Naive thymus-derived CD4-positive, alpha-beta T cell (primary cell): ENCODE results near the gene CCR5AS.

Source experiments
- ATAC-seq: fragments of 150-1000 bp; cut with Tn5 transposase; 2 replicates; pipeline ENCODE4 v1.10.0; 2021; ENCODE audit warnings: mild to moderate bottlenecking, moderate library complexity
- CTCF ChIA-PET: fragments of 350-600 bp; sonication (Branson Sonifier 250); formaldehyde crosslinking; loops from one replicate; lab custom pipeline; 2021; ENCODE audit warnings: antibody characterized with exemption; lab: Charles Lee
- POLR2A ChIA-PET: fragments of 350-600 bp; sonication (Branson Sonifier 250); formaldehyde crosslinking; loops from one replicate; lab custom pipeline; 2021; ENCODE audit warnings: antibody characterized with exemption, inconsistent platforms; lab: Charles Lee
- DNase-seq, 9 donors: peaks; one replicate each; pipeline versions ENCODE4 v3.0.0 to v3.0.0-alpha.2; 2020 to 2022; ENCODE audit warnings: mixed read lengths in 1 of 9
- H3K27ac ChIP-seq: one replicate; pipeline ENCODE4 v1.7.0; 2013; ENCODE audit warnings: mild to moderate bottlenecking, low read depth, low read length, moderate library complexity
- H3K27me3 ChIP-seq, 2 donors: one replicate each; pipeline ENCODE4 v1.7.0; 2013; ENCODE audit warnings: low read length in 2 of 2, mild to moderate bottlenecking in 2 of 2, moderate library complexity in 2 of 2; ENCODE audit not compliant: control insufficient read depth in 2 of 2, insufficient read depth in 2 of 2
- H3K36me3 ChIP-seq, 3 experiments: 1 replicate in 2 of 3; 2 replicates in 1 of 3; pipeline ENCODE4 v1.7.0; 2013; ENCODE audit warnings: low read length in 3 of 3, mild to moderate bottlenecking in 3 of 3, moderate library complexity in 1 of 3; ENCODE audit not compliant: insufficient read depth in 3 of 3, control insufficient read depth in 2 of 3
- H3K4me1 ChIP-seq, 2 donors: one replicate each; pipeline ENCODE4 v1.7.0; 2013; ENCODE audit warnings: low read length in 2 of 2, mild to moderate bottlenecking in 2 of 2, moderate library complexity in 1 of 2; ENCODE audit not compliant: control insufficient read depth in 2 of 2, insufficient read depth in 2 of 2
- H3K4me3 ChIP-seq: 2 replicates; pipeline ENCODE4 v1.7.0; 2013; ENCODE audit warnings: mild to moderate bottlenecking, low read length
- H3K9me3 ChIP-seq, 3 experiments: 1 replicate in 2 of 3; 2 replicates in 1 of 3; pipeline ENCODE4 v1.7.0; 2013; ENCODE audit warnings: low read length in 3 of 3; ENCODE audit not compliant: control insufficient read depth in 2 of 3
- H3K27ac Mint-ChIP-seq, 9 donors: one replicate each; pipeline ENCODE4 v1.8.0; 2020 to 2022; ENCODE audit warnings: mixed read lengths in 9 of 9, mild to moderate bottlenecking in 8 of 9, moderate library complexity in 5 of 9, inconsistent platforms in 2 of 9
- H3K27me3 Mint-ChIP-seq, 5 donors: one replicate each; pipeline ENCODE4 v1.8.0; 2021 to 2022; ENCODE audit warnings: mixed read lengths in 5 of 5, mild to moderate bottlenecking in 1 of 5
- H3K36me3 Mint-ChIP-seq, 5 donors: one replicate each; pipeline ENCODE4 v1.8.0; 2020 to 2022; ENCODE audit warnings: mixed read lengths in 5 of 5, mild to moderate bottlenecking in 3 of 5, inconsistent platforms in 1 of 5
- H3K4me1 Mint-ChIP-seq, 7 donors: one replicate each; pipeline ENCODE4 v1.8.0; 2020 to 2022; ENCODE audit warnings: mixed read lengths in 7 of 7, mild to moderate bottlenecking in 3 of 7, inconsistent platforms in 1 of 7
- H3K4me3 Mint-ChIP-seq, 10 donors: one replicate each; pipeline ENCODE4 v1.8.0; 2020 to 2022; ENCODE audit warnings: mild to moderate bottlenecking in 10 of 10, mixed read lengths in 10 of 10, moderate library complexity in 6 of 10, inconsistent platforms in 2 of 10
- H3K9me3 Mint-ChIP-seq, 11 donors: one replicate each; pipeline ENCODE4 v1.8.0; 2020 to 2022; ENCODE audit warnings: mixed read lengths in 11 of 11, mild to moderate bottlenecking in 4 of 11, inconsistent platforms in 1 of 11, moderate library complexity in 1 of 11
- intact Hi-C, 2 donors: fragments of 100-400 bp; cut with micrococcal nuclease; formaldehyde crosslinking; loops; one replicate each; pipeline ENCODE4 v1.15.1; 2023

CCR5AS gene

DNA sequence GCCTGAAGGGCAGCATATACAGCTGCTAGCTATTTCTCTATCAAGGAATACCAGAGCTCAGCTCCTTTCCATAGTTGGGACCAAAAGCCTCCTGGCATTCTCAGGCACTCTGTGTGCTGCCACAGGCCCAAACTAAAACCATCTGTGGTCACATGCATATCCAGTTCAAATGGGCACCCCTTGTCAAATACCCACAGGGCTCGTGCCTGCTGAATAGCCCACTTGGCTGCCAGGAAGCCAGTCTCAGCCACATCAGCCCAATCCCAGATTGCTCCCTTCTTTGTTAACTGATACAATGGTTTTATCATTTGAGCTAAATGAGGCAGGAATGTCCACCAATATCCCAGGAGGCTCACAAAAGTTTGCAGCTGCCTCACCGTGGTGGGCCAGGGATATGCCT, 14.1 kb upstream of the CCR5AS start:
- no peaks in the 10 kb centered on the region for H3K36me3 Mint-ChIP-seq
- Histone ChIP-seq H3K9me3 (no peaks in the 10 kb centered on the region), H3K27ac (no peak overlapping the region), H3K36me3 (no peaks in the 10 kb centered on the region), H3K4me1 (no peaks in the 10 kb centered on the region), H3K4me3 (no peak overlapping the region), H3K27me3 (no peaks in the 10 kb centered on the region)
- H3K27ac Mint-ChIP-seq = no peak overlapping the region
- ChIA-PET POLR2A (no interaction called here), CTCF (no interaction called here)
- DNase-seq = no peak
- peaks cover 0 to 6% (median under 1%) of the 10 kb centered on the region in 7 donors for H3K4me1 Mint-ChIP-seq
- H3K4me3 Mint-ChIP-seq = no peak overlapping the region
- ATAC-seq = no peak
- H3K27me3 Mint-ChIP-seq = peaks cover 0 to 3% (median 0%) of the 10 kb centered on the region in 5 donors
- peaks cover 0 to 2% (median 0%) of the 10 kb centered on the region in 11 donors for H3K9me3 Mint-ChIP-seq
- intact Hi-C loops = no loop called here

DNA sequence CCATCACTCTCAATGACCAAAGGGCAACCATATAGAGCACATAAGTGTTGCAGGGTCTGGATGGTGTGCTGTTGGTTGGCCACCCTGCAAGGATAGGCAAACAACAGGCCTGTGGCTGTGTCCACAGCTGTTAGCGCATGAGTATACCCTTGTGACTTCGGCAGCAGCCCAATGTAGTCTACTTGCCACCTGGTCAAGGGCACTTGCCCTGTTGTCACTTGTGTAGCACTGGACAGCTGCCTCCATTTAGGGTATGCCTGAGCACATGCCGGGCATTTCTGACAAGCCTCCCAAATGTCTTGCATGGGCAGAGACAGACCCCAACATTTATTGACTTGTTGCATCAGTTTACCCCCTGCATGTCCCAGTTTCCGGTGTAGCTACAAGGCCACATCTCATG, 12.9 kb upstream of the CCR5AS start:
- Histone ChIP-seq H3K4me3 (no peak overlapping the region), H3K36me3 (no peaks in the 10 kb centered on the region), H3K9me3 (no peaks in the 10 kb centered on the region), H3K4me1 (no peaks in the 10 kb centered on the region), H3K27me3 (no peaks in the 10 kb centered on the region), H3K27ac (no peak overlapping the region)
- H3K36me3 Mint-ChIP-seq = no peaks in the 10 kb centered on the region
- ChIA-PET CTCF (no interaction called here), POLR2A (no interaction called here)
- H3K4me3 Mint-ChIP-seq = no peak overlapping the region
- ATAC-seq (no peak), DNase-seq (no peak)
- no peak overlapping the region for H3K27ac Mint-ChIP-seq
- intact Hi-C loops = no loop called here
- peaks cover 0 to 2% (median 0%) of the 10 kb centered on the region in 11 donors for H3K9me3 Mint-ChIP-seq
- peaks cover 0 to 10% (median 0%) of the 10 kb centered on the region in 7 donors for H3K4me1 Mint-ChIP-seq
- H3K27me3 Mint-ChIP-seq = peaks cover 0 to 7% (median 0%) of the 10 kb centered on the region in 5 donors

DNA sequence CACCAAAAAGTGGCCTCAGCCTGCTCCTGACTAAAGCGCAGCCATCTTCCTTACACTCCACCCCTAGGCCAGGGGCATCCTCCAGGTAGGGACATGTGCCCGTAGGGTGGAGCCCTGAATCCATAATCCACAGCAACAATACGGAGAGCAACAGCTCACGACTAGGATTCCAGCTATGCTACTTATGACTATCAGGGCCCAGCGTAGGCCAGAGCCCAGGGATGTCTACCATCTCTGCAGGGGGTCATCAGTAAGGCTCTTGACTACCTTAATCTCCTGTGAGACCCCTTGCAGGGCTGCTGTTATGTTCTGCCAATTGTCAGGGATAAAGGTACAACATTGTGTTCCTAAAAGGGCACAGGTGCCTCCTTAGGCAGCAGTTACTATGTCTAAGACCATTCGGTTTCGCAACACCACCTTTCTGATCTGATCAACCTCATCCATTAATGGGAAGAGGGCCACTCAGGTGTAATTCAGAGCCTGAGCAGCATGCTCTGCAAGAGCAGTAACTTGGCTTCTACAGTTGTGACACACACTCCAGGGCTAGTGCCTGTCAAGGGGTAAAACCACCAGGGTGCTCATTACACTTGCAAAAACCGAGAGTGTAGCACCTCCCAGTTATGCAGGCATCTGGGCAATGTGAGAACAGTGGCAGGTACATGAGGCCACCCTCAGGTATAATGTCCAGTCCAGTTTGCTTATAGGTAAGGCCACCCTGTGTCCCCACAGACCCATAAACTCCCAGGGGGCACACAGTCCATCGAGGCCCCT, 11.2 kb upstream of the CCR5AS start:
- H3K27me3 Mint-ChIP-seq = peaks cover 0 to 9% (median 0%) of the 10 kb centered on the region in 5 donors
- no peak overlapping the region for H3K4me3 ChIP-seq
- H3K9me3 ChIP-seq = no peaks in the 10 kb centered on the region
- no peak overlapping the region for H3K27ac Mint-ChIP-seq
- H3K4me1 ChIP-seq = no peaks in the 10 kb centered on the region
- no peak overlapping the region for H3K27ac ChIP-seq
- ChIA-PET POLR2A (no interaction called here), CTCF (no interaction called here)
- no peaks in the 10 kb centered on the region for H3K36me3 ChIP-seq
- H3K4me3 Mint-ChIP-seq = no peak overlapping the region
- ATAC-seq (no peak), DNase-seq (no peak)
- H3K4me1 Mint-ChIP-seq = peaks cover 0 to 10% (median 0%) of the 10 kb centered on the region in 7 donors
- H3K36me3 Mint-ChIP-seq = no peaks in the 10 kb centered on the region
- no peaks in the 10 kb centered on the region for H3K27me3 ChIP-seq
- peaks cover 0 to 2% (median 0%) of the 10 kb centered on the region in 11 donors for H3K9me3 Mint-ChIP-seq
- intact Hi-C loops = no loop called here

DNA sequence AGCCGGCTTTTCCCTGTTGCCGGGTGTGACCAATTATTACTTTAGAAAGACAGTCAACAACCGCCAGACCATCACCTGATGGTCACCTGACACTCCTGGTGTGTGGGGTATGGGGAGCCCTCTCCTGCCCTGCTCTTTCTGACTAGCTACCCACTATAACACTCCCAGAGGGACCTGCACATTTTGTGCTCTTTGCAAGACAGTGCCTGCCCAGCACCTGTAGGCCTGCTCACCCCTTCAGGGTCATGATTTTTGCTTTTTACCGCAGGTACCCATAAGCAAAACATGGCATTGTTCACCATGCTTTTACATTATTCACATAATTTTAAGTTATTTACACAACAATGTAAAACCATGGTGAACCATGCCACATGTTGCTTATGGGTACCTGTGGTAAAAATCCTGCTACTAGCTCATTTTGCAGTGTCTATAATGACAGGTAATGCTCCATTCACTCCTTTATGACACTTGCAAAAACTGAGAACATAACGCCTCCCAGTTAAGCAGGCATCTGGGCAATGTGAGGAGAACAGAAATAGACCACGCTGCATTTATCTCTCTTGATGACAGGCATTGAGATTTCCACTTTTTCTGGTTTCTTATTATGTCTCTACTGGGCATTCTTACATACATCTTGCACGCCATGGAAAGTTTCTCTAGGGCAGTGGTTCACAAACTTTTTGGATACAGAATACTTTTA, 10.1 kb upstream of the CCR5AS start:
- no peaks in the 10 kb centered on the region for H3K4me1 ChIP-seq
- intact Hi-C loops = no loop called here
- no peak overlapping the region for H3K4me3 ChIP-seq
- no peak overlapping the region for H3K27ac ChIP-seq
- Mint-ChIP-seq H3K9me3 (peaks cover 0 to 2% (median 0%) of the 10 kb centered on the region in 11 donors), H3K27me3 (peaks cover 0 to 9% (median 0%) of the 10 kb centered on the region in 5 donors), H3K27ac (no peak overlapping the region), H3K4me1 (peaks cover 0 to 10% (median 0%) of the 10 kb centered on the region in 7 donors), H3K36me3 (no peaks in the 10 kb centered on the region), H3K4me3 (no peak overlapping the region)
- ChIA-PET POLR2A (no interaction called here), CTCF (no interaction called here)
- H3K27me3 ChIP-seq = no peaks in the 10 kb centered on the region
- ATAC-seq (no peak), DNase-seq (no peak)
- no peaks in the 10 kb centered on the region for H3K9me3 ChIP-seq
- H3K36me3 ChIP-seq = no peaks in the 10 kb centered on the region

DNA sequence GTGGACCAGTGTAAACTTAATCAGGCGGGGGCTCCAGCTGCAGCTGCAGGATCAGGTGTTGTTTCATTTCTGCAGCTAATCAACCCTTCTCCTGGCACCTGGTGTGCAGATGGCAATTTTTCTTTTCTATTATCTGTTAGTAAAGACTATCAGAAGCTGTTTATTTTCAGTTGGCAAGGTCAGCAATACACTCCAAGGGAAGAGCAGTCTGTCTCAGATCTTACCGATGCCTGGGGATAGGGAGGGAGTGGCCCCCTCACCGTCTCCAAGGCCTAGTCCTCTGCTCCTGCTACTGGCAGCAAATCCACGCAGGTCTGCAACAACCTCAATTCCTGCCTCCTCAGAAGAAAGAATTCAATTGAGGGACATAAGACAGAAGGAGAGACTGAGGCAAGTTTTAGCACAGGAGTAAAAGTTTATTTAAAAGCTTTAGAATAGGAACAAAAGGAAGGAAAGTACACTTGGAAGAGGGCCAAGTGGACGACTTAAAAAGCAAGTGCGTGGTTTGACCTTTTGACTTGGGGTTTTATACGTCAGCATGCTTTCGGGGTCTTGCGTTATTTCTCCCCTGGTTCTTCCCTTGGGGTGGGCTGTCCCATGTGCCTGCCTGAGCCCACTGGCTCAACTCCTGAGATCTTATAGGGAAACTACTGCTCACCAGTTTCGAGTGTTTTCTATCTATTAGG, 9.4 kb upstream of the CCR5AS start:
- intact Hi-C loops = no loop called here
- peaks cover 0 to 9% (median 0%) of the 10 kb centered on the region in 5 donors for H3K27me3 Mint-ChIP-seq
- H3K4me3 Mint-ChIP-seq = no peak overlapping the region
- H3K27me3 ChIP-seq = no peaks in the 10 kb centered on the region
- no peak for DNase-seq
- no peak overlapping the region for H3K4me3 ChIP-seq
- H3K36me3 ChIP-seq = no peaks in the 10 kb centered on the region
- H3K4me1 ChIP-seq = no peaks in the 10 kb centered on the region
- H3K27ac Mint-ChIP-seq = no peak overlapping the region
- H3K4me1 Mint-ChIP-seq = peaks cover 0 to 10% (median 0%) of the 10 kb centered on the region in 7 donors
- CTCF ChIA-PET = interaction anchor here (0.5 kb wide), 1 partner anchor 1576 kb away, joined by 3 read pairs; no protein-coding TSS in a partner anchor
- no peaks in the 10 kb centered on the region for H3K9me3 ChIP-seq
- POLR2A ChIA-PET = no interaction called here
- peaks cover 0 to 2% (median 0%) of the 10 kb centered on the region in 11 donors for H3K9me3 Mint-ChIP-seq
- no peaks in the 10 kb centered on the region for H3K36me3 Mint-ChIP-seq
- H3K27ac ChIP-seq = no peak overlapping the region
- no peak for ATAC-seq

DNA sequence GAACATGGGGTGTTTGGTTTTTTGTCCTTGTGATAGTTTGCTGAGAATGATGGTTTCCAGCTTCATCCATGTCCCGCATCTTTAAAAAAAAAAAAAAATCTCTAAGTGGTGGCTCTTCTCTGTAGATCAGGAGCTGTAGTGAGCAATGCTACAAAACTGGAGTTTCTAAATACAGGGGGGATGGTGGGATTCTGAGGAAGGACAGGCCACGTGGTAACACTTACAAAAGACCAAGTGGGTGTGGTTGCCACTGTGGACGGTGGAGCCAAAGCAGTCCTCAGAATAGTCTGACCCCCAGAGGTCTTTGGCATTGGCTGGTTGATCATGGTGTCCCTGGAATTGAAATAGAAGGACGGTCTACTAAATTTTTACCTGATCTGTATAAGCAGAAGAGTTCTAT, 7.9 kb upstream of the CCR5AS start:
- Mint-ChIP-seq H3K27ac (no peak overlapping the region), H3K36me3 (peaks cover 0 to under 1% (median 0%) of the 10 kb centered on the region in 5 donors), H3K4me1 (peaks cover 2 to 12% (median 6%) of the 10 kb centered on the region in 7 donors), H3K9me3 (no peaks in the 10 kb centered on the region), H3K27me3 (peaks cover 0 to 9% (median 0%) of the 10 kb centered on the region in 5 donors), H3K4me3 (no peak overlapping the region)
- ATAC-seq = no peak
- no peak for DNase-seq
- Histone ChIP-seq H3K4me1 (no peaks in the 10 kb centered on the region), H3K9me3 (no peaks in the 10 kb centered on the region), H3K27me3 (no peaks in the 10 kb centered on the region), H3K36me3 (no peaks in the 10 kb centered on the region), H3K4me3 (no peak overlapping the region), H3K27ac (no peak overlapping the region)
- ChIA-PET POLR2A (no interaction called here), CTCF (no interaction called here)
- intact Hi-C loops = loop anchor here in 1 of 2 donors (5.0 kb wide), 1 partner anchor 1352 kb away; no protein-coding TSS in a partner anchor
